Myocyte (in vitro differentiated cells): ENCODE data around the gene MBNL1. TPM values are rescaled to one million over a fixed set of nuclear protein-coding genes. Genes with fewer than 3 reads are reported as not detected.

Experiments used
- DNase-seq: peaks from one replicate; pipeline ENCODE4 v3.0.0-alpha.2; 2012; ENCODE audit warnings: low read depth
- total RNA-seq: library from RNA; depleted of rRNA; stranded (reverse); fragments of >200 nt; gene quantifications from 2 replicates; pipeline ENCODE4 v1.2.3, GENCODE V29; 2014

Gene MBNL1
- total RNA-seq, 1 donor from 2014 or later = 115 TPM

DNA sequence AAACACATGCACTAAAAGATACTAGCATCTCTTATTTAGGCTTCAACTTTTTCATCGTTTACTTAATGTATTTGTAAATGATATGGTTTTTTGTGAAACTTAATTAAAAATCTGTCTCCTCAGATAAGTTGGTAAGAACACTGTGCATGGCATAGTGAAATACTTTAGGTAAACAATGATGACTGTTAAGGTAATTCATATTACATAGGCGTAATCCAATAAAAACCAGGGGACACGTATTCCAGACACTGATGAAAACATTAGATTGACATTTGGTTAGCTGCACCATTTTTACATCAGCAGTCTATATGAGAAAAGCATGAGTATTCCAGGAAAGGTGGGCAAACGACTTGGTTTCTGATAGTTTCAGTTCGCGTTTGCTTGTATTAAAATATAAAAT, 170.0 kb downstream of the MBNL1 start:
- no peak for DNase-seq

DNA sequence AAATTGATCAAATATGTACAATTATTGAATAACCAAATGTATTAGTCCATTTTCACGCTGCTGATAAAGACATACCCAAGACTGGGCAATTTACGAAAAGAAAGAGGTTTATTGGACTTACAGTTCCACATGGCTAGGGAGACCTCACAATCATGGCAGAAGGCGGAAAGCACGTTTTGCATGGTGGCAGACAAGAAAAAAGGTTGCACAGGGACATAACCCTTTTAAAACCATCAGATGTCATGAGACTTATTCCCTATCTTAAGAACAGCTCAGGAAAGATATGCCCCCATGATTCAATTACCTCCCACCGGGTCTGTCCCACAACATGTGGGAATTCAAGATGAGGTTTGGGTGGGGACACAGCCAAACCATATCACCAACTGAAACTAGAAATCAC, 171.5 kb downstream of the MBNL1 start:
- peak; percentile 33 for DNase-seq

DNA sequence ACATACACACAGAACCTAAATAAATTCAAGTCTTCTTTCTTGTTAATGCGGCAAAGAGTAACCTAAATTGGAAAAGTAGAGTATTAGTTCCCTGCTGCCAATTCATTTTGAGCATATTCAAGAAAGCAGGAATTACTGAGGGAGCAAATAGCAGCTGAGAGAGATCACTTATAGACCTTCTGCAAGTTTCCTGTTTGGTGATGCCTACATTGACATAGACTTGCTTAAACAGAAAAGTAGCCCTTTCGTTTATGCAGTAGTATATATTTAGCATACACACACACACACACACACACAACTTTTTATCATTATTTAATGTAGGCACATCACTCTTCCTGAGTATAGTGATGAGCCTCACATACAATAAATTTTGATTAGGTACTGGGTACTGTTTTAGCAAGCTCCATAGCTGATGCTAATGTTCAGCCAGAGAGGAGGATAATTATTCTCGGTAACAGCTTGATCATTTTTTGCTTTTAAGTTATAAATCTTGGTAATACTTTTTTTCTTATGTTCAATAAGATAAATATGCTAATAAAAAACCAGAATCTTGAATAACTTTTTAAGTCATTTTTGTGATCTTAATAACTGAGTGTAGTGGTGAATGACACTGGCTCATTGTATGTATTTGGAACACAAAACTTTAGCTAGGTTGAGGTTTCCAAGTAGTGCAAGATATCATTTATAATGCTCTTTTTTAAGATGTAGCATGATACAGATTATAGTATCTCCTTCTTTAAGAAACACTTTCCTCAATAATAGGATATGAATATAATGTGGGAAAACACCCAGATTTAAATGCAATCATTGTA, 174.7 kb downstream of the MBNL1 start:
- DNase-seq = no peak

DNA sequence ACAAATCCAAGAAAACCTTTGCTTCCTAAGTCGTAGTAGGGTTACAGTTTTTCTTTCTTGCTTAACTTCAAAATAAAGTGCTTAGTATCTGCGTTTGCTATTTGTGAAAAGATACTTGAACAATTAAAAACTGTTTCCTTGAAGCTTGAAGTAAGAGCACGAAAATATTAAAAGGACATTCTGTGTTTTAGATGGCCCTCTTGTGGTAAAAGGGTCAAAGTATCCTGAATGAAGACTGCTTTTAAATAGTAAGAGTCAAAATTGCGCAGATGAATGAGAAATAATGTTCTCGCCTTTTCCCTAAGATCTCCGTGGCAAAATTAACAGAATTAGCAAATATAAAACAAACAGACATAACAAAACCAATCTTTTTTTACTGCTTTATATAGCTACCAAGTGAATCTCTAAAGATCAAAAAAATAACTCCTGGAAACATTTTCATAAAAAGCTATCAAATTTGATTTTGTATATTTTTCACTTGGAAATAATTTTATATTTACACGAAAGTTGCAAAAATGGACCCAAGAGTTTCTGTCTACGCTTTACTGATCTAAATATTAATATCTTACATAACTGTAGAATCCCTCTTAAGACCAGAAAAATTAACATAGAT, 175.4 kb downstream of the MBNL1 start:
- peak; percentile 71 for DNase-seq

DNA sequence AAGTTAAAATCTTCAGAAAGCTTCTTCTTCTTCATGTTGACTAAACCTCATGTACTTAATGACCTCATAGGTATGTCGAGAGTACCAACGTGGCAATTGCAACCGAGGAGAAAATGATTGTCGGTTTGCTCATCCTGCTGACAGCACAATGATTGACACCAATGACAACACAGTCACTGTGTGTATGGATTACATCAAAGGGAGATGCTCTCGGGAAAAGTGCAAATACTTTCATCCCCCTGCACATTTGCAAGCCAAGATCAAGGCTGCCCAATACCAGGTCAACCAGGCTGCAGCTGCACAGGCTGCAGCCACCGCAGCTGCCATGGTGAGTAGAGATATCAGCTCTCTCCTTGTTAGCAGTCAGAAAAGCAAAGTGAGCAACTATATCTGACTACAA, 176.5 kb downstream of the MBNL1 start:
- DNase-seq = no peak

DNA sequence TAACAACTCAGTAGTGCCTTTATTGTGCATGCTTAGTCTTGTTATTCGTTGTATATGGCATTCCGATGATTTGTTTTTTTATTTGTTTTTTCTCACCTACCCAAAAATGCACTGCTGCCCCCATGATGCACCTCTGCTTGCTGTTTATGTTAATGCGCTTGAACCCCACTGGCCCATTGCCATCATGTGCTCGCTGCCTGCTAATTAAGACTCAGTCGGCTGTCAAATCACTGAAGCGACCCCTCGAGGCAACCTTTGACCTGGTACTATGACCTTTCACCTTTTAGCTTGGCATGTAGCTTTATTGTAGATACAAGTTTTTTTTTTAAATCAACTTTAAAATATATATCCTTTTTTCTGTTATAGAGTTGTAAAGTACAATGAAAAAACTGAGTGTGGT, 177.8 kb downstream of the MBNL1 start:
- no peak for DNase-seq

DNA sequence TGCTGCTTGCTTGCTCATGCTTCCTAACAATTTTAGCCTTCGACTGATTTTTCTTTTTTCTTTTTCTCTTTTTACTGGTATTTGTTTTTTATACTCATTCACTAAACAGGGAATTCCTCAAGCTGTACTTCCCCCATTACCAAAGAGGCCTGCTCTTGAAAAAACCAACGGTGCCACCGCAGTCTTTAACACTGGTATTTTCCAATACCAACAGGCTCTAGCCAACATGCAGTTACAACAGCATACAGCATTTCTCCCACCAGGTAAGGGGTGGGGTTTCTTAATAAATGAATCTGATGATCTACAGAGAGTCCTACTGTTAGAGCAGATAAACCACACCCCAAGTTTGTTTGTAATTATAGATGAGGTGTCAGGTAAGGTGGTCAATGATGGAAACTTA, 178.8 kb downstream of the MBNL1 start:
- DNase-seq = no peak

DNA sequence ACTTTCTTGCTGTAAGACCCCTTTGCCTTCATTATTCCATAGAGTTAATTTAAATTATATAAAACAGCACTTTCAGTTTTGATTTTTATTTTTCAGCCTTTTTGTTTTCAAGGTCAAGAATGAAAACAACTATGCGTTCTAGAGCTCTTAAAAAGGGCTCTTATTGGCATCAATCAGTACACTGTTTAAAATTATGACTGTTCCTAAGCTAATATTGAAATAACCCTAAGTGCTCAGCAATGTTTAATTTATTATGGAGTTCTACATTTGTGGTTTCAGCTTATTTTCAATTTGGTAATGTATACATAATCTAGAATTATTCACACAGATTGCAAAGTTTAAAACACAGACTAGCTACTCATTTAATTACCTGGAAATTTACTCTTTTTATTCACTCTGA, 179.4 kb downstream of the MBNL1 start:
- no peak for DNase-seq

DNA sequence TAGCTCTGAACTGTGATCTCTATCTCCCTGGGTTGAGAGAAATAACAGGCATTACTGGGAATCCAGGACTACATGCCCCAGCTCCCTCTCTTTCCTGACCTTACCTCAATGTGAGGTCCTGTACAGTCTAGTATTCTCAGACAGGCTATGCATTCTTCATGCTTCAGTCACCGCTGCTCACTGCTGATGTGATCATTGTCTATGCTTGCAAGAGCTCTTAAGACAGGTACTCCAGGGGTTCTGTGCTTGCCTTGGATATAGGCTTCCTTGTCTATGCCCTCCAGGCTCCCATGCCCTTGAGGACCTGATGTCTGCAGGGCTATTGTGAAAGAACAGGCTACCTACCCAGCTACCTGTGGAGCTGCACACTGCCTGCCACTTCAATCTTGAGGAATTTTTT, 183.6 kb downstream of the MBNL1 start:
- DNase-seq = no peak

DNA sequence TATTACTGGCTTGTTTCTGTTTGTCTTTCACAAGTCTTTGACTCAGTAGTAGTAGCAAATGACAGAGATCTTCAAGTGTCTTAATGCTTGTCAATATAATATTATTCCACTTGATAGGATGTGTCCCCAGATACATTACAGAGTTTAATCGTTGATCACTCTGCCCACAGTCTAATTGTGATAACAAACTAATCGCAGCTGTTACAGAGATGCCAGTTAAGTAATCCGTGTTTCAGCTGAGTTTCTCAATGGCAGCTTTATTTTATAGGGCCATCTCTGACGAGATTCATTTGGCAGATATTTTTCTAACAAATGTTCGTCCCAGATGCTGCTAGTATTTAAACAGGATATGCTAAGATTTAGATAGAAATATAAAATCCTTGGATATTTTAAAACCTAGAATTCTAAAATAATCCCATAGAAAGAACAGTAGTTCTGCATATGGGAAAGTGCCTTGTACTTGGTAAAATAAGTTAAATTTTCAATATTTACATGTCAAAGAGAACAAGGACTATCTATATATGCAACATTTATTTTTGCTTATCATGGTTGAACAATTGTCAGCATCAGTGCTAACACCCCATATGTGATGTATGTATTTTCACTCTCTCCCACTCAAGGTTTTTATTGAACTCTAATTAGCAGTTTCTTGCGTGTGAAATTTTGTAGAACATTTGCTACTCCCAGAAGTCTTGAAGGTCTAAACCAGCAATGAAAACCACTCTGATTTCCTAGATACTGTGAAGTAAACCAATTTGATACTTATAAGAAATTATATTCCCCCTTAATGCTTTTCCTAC, 185.5 kb downstream of the MBNL1 start:
- no peak for DNase-seq

DNA sequence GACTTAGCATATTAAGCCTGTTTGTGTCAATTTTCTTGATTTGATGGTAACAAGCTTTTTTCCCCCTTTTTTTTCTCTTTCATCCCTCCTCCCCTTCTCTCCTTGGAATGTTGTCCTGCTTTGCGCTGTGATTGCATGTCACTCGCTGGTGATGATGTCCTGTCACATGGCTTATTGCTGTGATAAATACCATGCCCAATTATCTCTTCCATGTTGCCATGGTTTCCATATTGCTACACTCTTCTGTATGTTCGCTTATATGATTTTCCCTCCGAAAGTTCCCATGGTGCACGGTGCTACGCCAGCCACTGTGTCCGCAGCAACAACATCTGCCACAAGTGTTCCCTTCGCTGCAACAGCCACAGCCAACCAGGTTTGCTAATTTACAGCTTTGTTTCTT, 187.3 kb downstream of the MBNL1 start:
- no peak for DNase-seq

DNA sequence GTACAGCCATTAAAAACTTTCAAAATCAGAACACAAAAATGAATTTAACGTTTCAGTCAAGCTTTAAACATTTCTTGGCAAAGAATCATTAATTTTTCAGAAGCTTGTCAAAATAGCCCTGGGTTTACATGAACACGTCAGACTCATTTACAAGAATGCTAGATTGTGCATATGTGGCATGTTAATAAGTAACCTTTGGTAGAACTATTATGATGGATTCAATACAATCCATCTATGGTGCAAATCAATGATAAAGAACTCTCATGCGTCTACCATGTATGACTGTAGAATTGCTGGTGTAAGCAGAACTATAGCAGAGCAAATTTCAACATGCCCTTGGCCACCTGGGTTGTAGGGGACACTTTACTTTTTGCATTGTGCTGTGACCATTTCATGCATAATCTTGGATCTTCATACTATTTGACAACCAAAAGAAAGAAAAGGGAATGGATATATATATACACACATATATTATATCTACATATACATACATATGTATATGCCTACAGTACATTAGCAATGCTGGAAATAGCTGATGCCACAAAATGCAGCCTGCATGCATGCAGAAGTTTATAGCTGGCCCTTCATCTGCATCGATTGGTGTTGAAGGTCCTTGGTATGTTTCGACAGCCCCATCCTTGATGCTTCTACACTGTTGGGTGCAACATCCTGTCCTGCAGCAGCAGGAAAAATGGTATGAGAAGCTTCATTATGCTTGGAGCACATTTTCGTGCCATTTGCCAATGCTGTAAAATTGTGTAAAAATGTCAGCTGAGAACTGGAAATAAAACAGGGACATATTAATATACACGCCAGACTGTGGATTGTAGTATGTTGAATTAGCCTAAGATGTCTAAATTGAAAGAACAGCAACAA, 189.0 kb downstream of the MBNL1 start:
- DNase-seq = no peak

DNA sequence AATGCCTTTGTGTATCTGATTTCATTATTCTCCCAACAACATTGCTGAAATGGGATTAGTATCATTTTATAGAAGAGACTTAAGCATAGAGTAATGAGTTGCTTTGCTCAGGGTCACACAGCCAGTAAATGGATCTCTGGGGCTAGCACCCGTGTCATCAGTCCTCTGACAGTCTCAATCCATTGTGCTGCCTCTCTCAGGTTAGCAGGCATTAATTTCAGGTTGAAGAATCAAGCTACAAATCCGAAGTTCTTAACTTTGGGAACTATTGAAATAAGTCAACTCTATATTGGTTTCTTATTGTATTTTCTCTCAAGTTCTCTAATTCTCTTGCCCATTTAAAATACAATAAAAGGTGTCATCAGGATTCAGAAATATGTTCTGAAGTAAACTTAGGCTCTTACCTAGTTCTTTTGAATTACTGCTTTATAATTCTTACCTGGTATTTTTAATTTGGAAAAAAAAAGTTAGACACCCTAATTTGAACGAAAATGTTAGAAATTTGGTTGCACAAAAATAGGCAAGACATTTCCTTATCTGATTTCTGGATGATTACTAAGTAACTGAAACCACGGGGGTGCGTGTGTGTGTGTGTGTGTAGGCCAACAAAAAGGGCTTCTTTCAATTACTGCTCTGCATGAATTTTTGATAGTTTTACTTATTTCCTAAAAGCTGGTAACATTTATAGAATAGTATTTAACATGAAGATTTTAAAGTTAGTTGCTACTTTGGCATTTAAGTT, 189.8 kb downstream of the MBNL1 start:
- DNase-seq = no peak

DNA sequence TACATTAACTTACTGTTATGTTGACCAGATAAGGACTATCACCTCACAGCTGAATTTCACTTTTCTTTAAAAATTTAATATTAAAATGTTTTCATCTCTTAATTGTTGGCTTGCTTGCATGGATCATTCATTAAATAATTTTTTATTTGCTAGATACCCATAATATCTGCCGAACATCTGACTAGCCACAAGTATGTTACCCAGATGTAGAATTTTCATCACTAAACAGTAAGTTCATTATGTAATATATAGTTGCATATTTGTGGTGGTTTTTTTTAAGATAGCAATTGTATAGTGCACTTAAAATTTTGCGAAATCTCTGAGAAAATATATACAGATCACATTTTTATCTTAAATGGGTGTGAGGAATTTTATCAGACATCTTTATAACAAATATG, 190.4 kb downstream of the MBNL1 start:
- DNase-seq = no peak

DNA sequence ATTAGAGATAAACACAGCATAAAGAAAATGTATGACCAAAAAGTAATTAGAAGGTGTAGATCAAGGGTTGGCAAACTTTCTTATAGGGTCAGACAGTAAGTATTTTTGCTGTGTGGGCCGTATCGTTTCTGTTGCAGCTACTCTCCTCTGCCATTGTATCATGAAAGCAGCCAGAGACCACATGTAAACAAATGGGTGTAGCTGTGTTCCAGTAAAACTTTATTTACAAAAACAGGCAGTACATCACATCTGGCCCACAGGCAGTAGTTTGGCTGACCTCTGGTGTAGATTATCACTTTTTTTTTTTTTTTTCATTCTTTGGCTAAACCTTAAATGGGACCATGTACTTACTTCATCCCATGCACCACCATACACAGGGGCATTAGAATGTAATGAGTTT, 190.8 kb downstream of the MBNL1 start:
- no peak for DNase-seq

DNA sequence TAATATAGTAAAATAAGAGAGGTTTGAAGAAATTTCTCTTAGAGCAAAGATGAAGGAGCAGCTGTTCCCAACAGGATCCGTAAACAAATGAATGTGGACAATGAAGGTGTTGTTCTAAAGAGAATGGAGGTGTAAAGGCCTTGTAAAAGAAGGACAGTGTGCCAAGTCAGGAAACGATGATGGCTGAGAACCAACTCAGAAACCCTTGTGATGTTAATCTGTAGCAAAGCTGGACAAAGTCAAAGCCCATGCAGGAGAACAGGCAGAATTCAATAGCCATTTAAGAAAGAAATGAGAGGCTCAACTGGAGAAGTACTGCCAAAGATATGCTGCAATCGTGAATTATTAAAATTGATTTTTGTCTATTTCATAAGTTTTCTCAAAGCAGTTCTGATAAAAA, 192.2 kb downstream of the MBNL1 start:
- DNase-seq = no peak

DNA sequence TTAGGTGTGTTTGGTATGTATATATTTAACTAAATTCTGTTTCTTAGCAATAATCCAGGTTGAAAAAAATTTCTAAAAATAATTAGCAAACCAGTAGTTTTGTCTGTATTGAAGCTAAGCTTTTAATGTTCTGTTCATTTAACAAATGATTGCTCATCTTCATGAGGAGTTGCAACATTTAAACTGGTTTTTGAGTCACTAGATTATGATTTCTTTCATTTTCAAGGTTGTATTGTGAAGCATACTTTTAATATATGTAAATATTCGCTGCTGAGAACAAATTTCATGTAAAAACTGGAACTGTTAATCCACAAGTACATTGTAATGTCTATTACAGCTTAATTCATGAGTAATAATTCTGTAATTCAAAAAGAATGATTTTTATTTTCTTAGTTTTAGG, 192.7 kb downstream of the MBNL1 start:
- DNase-seq = no peak

DNA sequence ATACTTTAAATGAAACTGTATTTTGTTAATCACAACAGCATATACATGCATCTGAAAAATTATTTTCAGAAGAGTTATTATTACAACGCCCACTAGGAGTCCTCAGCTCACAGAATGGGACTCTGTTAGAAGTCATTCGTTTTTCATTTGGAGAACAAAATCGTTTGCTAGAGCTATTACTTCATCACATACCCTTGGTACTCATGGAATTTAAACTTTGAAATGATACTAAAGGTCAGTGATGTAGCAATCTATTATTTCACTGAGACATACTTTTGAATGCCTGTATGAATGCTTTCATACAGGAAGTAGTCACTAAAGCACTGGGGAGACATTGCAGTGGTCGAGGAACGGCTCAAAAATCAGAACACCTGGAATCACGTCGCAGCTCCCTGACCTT, 198.1 kb downstream of the MBNL1 start:
- peak; percentile 27 for DNase-seq

DNA sequence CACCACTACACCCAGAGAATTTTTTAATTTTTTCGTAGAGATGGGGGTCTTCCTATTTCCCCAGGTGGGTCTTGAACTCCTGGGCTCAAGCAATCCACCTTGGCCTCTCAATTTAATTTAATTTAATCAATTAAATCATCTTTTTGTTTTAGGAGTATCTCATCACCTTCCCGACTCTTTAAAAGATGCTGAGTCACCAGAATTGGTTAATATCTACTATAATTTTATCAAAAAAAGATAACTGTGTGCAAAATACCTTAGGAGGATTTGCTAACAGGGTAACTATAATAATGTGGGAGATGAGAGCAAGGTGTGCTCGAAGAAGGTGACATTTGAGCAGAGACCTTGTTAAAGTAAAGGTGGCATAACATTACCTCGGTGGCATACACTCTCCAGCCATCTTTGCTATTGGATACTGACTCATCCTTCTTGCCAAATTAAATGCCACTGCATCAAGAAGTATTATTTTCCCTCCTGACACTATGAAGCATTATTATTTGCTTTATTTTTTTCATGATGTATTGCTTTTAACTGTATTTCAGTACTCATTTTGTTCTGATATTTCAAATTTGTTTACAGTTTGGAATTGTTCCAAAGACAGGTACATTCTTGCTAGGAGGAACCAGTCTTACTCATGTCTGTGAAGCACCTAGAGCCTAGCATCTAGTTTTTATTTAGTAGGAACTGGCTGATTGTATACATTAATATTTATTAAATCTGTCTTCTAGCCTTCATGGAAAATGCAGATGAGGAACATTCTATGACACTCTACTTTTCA, 200.7 kb downstream of the MBNL1 start:
- DNase-seq = no peak

DNA sequence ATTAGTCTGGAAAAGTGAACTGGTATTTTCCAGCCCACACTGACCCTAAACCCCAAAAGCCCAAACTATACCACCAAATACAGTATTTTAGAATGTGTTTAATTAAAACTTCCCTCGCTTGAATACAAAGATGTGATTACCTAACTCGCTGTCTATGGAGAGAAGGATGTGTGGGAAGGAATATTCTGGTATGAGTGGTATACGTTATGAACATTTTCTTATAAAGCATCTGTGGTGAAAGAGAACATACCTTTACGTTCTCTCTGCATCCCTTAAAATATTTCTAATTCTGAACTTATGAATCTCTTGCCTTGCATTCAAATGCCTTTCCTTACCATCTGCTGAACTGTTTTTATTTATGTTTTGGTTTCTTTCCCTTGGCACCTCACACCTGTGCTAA, 201.4 kb downstream of the MBNL1 start:
- DNase-seq = no peak
